22Rv1 (cell line): Measurements from ENCODE around the gene DDX60.

Experiments used
- ZFX ChIP-seq: fragments of 450-650 bp; IDR thresholded peaks from 2 replicates; pipeline ENCODE4 v1.6.1; 2017; ENCODE audit warnings: antibody characterized with exemption, borderline replicate concordance
- TF ChIP-seq, protein P1 (sequence below): fragments of 450-650 bp; IDR thresholded peaks from 2 replicates; pipeline ENCODE4 v1.5.1; 2017; ENCODE audit warnings: mild to moderate bottlenecking

- TF ChIP-seq, protein P1, sequence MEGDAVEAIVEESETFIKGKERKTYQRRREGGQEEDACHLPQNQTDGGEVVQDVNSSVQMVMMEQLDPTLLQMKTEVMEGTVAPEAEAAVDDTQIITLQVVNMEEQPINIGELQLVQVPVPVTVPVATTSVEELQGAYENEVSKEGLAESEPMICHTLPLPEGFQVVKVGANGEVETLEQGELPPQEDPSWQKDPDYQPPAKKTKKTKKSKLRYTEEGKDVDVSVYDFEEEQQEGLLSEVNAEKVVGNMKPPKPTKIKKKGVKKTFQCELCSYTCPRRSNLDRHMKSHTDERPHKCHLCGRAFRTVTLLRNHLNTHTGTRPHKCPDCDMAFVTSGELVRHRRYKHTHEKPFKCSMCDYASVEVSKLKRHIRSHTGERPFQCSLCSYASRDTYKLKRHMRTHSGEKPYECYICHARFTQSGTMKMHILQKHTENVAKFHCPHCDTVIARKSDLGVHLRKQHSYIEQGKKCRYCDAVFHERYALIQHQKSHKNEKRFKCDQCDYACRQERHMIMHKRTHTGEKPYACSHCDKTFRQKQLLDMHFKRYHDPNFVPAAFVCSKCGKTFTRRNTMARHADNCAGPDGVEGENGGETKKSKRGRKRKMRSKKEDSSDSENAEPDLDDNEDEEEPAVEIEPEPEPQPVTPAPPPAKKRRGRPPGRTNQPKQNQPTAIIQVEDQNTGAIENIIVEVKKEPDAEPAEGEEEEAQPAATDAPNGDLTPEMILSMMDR, result no peak
- TF ChIP-seq ZFX, result no peak
These were observed 46.1 kb downstream of the DDX60 start for GRCh38 chr4:168272488-168272887.
